Measurements from ENCODE around the gene PPP2R5C. TPM values are rescaled to one million over a fixed set of nuclear protein-coding genes. Genes with fewer than 3 reads are reported as not detected.

Gene PPP2R5C
- total RNA-seq, 4 donors from 2014 or later = 143 to 171 (median 169) TPM

DNA sequence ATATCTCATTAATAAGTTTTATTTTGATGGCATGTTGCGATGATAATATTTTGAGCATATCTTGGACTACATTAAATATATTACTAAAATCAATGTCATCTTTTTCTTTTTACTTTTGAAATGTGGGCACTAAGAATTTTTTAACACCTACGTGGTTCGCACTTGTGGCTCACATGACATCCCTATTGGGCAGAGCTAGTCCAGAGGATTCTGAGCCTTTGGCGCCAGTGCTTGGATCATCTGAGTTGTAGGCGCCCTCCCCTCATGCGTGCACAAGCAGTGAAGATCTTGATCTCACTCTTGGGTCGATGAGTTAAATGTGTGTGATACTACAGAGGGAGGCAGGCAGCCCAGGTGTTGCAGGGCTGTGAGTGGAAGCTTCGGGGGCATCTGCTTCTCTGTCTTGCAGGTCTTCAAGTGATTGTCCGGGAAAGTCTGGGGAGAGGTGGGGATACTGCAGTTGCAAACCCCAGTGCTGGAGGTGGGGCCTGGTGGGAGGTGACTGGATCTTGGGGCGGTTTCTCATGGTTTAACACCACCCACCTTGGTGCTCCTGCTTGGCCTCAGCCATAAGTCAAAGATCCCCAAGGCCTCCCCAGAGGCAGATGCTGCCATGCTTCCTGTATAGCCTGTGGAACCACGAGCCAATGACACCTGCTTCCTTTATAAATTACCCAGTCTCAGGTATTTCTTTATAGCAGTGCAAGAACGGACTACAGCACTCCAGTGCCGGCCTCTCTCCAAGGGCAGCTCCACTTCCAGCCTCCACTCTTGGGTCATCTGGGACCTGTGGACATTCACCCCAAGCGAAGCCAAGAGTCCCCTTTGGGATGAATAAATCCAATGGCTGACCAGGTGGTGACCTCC lies 46.1 kb upstream of the PPP2R5C start:
- intact Hi-C loops (cut with DNase I; ENCODE audit: low total_unique reads) = no loop called here
- no peak for DNase-seq
- H3K27me3 ChIP-seq = no peaks in the 10 kb centered on the region
- no peaks in the 10 kb centered on the region for H3K4me1 ChIP-seq
- no peaks in the 10 kb centered on the region for H3K9me3 ChIP-seq
- no peak overlapping the region for H3K4me3 ChIP-seq
- no peak for TF ChIP-seq POLR2A (IDR thresholded peaks at IDR 0.05)
- TF ChIP-seq, protein P1, sequence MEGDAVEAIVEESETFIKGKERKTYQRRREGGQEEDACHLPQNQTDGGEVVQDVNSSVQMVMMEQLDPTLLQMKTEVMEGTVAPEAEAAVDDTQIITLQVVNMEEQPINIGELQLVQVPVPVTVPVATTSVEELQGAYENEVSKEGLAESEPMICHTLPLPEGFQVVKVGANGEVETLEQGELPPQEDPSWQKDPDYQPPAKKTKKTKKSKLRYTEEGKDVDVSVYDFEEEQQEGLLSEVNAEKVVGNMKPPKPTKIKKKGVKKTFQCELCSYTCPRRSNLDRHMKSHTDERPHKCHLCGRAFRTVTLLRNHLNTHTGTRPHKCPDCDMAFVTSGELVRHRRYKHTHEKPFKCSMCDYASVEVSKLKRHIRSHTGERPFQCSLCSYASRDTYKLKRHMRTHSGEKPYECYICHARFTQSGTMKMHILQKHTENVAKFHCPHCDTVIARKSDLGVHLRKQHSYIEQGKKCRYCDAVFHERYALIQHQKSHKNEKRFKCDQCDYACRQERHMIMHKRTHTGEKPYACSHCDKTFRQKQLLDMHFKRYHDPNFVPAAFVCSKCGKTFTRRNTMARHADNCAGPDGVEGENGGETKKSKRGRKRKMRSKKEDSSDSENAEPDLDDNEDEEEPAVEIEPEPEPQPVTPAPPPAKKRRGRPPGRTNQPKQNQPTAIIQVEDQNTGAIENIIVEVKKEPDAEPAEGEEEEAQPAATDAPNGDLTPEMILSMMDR (IDR thresholded peaks at IDR 0.05) = no peak
- no peaks in the 10 kb centered on the region for H3K36me3 ChIP-seq
- no peak overlapping the region for H3K27ac ChIP-seq

GRCh38 chr14:101716077-101716950 lies 45.2 kb upstream of the PPP2R5C start:
- Histone ChIP-seq H3K36me3 (no peaks in the 10 kb centered on the region), H3K27ac (no peak overlapping the region), H3K27me3 (no peaks in the 10 kb centered on the region), H3K4me1 (no peaks in the 10 kb centered on the region), H3K4me3 (no peak overlapping the region), H3K9me3 (no peaks in the 10 kb centered on the region)
- no peak for DNase-seq
- intact Hi-C loops (cut with DNase I; ENCODE audit: low total_unique reads) = no loop called here
- TF ChIP-seq POLR2A (IDR thresholded peaks at IDR 0.05) = no peak
- TF ChIP-seq, protein P1 (IDR thresholded peaks at IDR 0.05) = no peak

DNA sequence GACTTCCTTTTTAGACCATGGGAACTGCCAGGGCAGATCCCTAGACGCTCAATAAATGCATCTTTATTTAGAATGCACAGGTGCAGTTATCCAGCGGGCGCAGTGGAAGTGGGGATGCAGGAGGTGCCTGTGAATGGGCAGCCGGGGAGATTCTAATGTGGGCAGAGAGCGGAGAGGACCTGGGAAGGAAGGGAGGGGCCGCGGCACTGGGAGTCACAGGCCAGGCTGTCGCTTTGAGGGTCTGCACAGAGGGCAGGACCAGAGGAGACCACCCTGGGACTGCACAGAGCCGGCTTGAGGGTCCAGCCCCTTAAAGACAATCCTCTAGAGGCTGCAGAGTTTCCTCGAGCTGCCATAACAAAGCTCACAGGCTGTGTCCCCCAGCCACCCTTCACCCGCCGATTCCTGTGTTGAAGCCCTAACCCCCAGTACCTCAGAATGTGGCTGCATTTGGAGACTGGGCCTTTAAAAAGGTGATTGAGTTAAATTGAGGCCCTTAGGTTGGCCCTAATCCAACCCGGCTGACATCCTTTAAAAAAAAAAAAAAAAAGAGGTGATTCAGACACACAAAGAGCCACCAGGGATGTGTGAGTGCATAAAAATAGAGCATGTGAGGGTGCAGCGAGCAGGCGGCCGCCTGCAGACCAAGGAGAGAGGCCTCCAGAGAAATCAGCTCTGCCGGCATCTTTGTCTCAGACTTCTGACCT lies 44.4 kb upstream of the PPP2R5C start:
- DNase-seq = no peak
- Histone ChIP-seq H3K27me3 (no peaks in the 10 kb centered on the region), H3K9me3 (no peaks in the 10 kb centered on the region), H3K4me3 (no peak overlapping the region), H3K4me1 (no peaks in the 10 kb centered on the region), H3K36me3 (no peaks in the 10 kb centered on the region), H3K27ac (no peak overlapping the region)
- intact Hi-C loops (cut with DNase I; ENCODE audit: low total_unique reads) = no loop called here
- TF ChIP-seq POLR2A (IDR thresholded peaks at IDR 0.05) = no peak
- TF ChIP-seq, protein P1 (IDR thresholded peaks at IDR 0.05) = no peak

DNA sequence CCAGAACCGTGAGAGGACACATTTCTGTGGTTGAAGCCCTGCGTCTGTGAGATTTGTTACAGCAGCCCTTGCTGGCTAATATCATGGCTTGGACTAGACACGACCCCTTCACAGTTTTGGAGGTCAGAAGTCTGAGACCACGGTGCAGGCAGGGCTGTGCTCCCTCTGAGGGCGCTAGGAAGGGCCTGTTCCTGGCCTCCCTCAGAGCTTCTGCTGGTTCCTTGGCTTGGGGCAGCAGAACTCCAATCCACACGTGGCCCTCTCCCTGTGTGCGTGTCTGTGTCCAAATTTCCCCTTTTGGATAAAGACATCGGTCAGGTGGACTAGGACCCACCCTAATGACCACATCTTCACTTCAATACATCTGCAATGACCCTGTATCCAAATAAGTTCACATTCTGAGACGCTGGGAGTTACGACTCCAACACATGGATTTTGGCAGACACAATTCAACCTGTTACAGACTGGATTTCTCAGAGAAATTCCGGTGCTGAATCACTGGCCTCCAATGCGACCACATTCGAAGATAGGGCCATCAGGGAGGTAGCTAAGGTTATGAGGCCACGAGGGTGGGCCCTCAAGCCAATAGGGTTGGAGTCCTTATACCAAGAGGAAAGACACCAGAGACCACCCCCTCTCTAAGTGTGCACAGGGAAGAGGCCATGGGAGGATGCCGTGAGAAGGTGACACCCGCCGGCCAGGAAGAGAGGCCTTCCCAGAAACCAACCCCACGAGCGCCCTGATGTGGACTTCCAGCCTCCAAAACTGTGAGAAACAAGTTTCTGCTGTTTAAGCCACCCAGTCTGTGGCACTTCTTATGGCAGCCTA lies 43.6 kb upstream of the PPP2R5C start:
- TF ChIP-seq, protein P1 (IDR thresholded peaks at IDR 0.05) = no peak
- no peak for TF ChIP-seq POLR2A (IDR thresholded peaks at IDR 0.05)
- no peaks in the 10 kb centered on the region for H3K27me3 ChIP-seq
- no peak for DNase-seq
- no peak overlapping the region for H3K4me3 ChIP-seq
- no peaks in the 10 kb centered on the region for H3K9me3 ChIP-seq
- no peaks in the 10 kb centered on the region for H3K4me1 ChIP-seq
- H3K36me3 ChIP-seq = no peaks in the 10 kb centered on the region
- intact Hi-C loops (cut with DNase I; ENCODE audit: low total_unique reads) = no loop called here
- no peak overlapping the region for H3K27ac ChIP-seq

All from uterus (tissue), 4 donors.